OCI-LY1 (cell line): Measurements from ENCODE around the gene CRACDL.

Experiments used
- H2AFZ ChIP-seq: fragments of 200-600 bp; sonication (generic), shearing (Covaris generic); 2 replicates; pipeline ENCODE4 v1.6.0; 2014; ENCODE audit warnings: antibody characterized with exemption, mild to moderate bottlenecking, low read length
- H3F3A ChIP-seq: fragments of 200-600 bp; sonication (generic), shearing (Covaris generic); 2 replicates; pipeline ENCODE4 v1.6.0; 2014; ENCODE audit warnings: mild to moderate bottlenecking, antibody characterized with exemption, low read length, moderate library complexity; ENCODE audit not compliant: insufficient read depth
- H3K27ac ChIP-seq: fragments of 200-600 bp; sonication (generic); 2 replicates; pipeline ENCODE4 v1.5.1; 2014; ENCODE audit warnings: low read length, mixed run types, mild to moderate bottlenecking, low read depth; ENCODE audit not compliant: poor library complexity, severe bottlenecking
- H3K27me3 ChIP-seq: fragments of 200-600 bp; sonication (generic); 2 replicates; pipeline ENCODE4 v1.6.0; 2014; ENCODE audit warnings: antibody characterized with exemption, mild to moderate bottlenecking, low read length, moderate library complexity; ENCODE audit not compliant: insufficient read depth
- H3K36me3 ChIP-seq: fragments of 200-600 bp; sonication (generic); 2 replicates; pipeline ENCODE4 v1.6.1; 2014; ENCODE audit warnings: mild to moderate bottlenecking, antibody characterized with exemption, low read length, moderate library complexity, mixed read lengths; ENCODE audit not compliant: insufficient read depth
- H3K4me1 ChIP-seq: fragments of 200-600 bp; sonication (generic); 2 replicates; pipeline ENCODE4 v1.5.1; 2014; ENCODE audit warnings: mild to moderate bottlenecking, low read length, moderate library complexity; ENCODE audit not compliant: insufficient read depth, severe bottlenecking
- H3K4me2 ChIP-seq: fragments of 200-600 bp; sonication (generic), shearing (Covaris generic); 2 replicates; pipeline ENCODE4 v1.6.1; 2014; ENCODE audit warnings: low read length
- H3K4me3 ChIP-seq: fragments of 200-600 bp; sonication (generic); 2 replicates; pipeline ENCODE4 v1.5.1; 2014; ENCODE audit warnings: low read length, low read depth, mild to moderate bottlenecking, mixed read lengths; ENCODE audit not compliant: poor library complexity, severe bottlenecking
- H3K79me2 ChIP-seq: fragments of 200-600 bp; shearing (Covaris generic); 2 replicates; pipeline ENCODE4 v1.6.1; 2016; ENCODE audit warnings: mixed run types, low read length, mixed read lengths; ENCODE audit not compliant: insufficient read depth
- H3K9ac ChIP-seq: fragments of 200-600 bp; sonication (generic), shearing (Covaris generic); 2 replicates; pipeline ENCODE4 v1.6.1; 2014; ENCODE audit warnings: mild to moderate bottlenecking, low read length, mixed read lengths
- H3K9me2 ChIP-seq: fragments of 200-600 bp; sonication (generic), shearing (Covaris generic); 2 replicates; pipeline ENCODE4 v1.6.1; 2014; ENCODE audit warnings: low read depth, mild to moderate bottlenecking, low read length, mixed read lengths
- H3K9me3 ChIP-seq: fragments of 200-600 bp; shearing (Covaris generic); 2 replicates; pipeline ENCODE4 v1.6.1; 2014; ENCODE audit warnings: low read length, mixed read lengths
- H4K20me1 ChIP-seq: fragments of 200-600 bp; sonication (generic), shearing (Covaris generic); 2 replicates; pipeline ENCODE4 v1.6.0; 2016; ENCODE audit warnings: mild to moderate bottlenecking, low read length; ENCODE audit not compliant: insufficient read depth
- CTCF ChIP-seq: fragments of 200-600 bp; sonication (generic), shearing (Covaris generic); IDR thresholded peaks from 2 replicates; pipeline ENCODE4 v1.5.1; 2017; ENCODE audit warnings: mild to moderate bottlenecking, antibody characterized with exemption, low read length, moderate library complexity, mixed read lengths
- EZH2 ChIP-seq: fragments of 200-600 bp; sonication (generic), shearing (Covaris generic); IDR thresholded peaks from 2 replicates; pipeline ENCODE4 v1.8.0; 2017; ENCODE audit warnings: borderline replicate concordance, mixed run types, mild to moderate bottlenecking, antibody characterized with exemption, low read length, moderate library complexity, mixed read lengths

The CRACDL gene

GRCh38 chr2:98782570-98782969, 153.5 kb downstream of the CRACDL start:
- H3K9me2 ChIP-seq = no peaks in the 10 kb centered on the region
- H3K4me3 ChIP-seq = no peak overlapping the region
- no peaks in the 10 kb centered on the region for H3K4me1 ChIP-seq
- no peaks in the 10 kb centered on the region for H3K36me3 ChIP-seq
- TF ChIP-seq EZH2 = no peak
- no peak for TF ChIP-seq CTCF
- no peak overlapping the region for H3K9ac ChIP-seq
- no peaks in the 10 kb centered on the region for H4K20me1 ChIP-seq
- H2AFZ ChIP-seq = no peak overlapping the region
- no peak overlapping the region for H3K27ac ChIP-seq
- H3K9me3 ChIP-seq = peaks cover 3% of the 10 kb centered on the region; the same call in 1 of the 2 replicates
- H3K4me2 ChIP-seq = no peak overlapping the region
- H3K79me2 ChIP-seq = no peaks in the 10 kb centered on the region
- H3F3A ChIP-seq = no peaks in the 10 kb centered on the region
- no peaks in the 10 kb centered on the region for H3K27me3 ChIP-seq

GRCh38 chr2:98781822-98782221, 154.2 kb downstream of the CRACDL start:
- no peak overlapping the region for H3K27ac ChIP-seq
- no peak overlapping the region for H3K4me2 ChIP-seq
- H3K4me3 ChIP-seq = no peak overlapping the region
- no peaks in the 10 kb centered on the region for H3K36me3 ChIP-seq
- H2AFZ ChIP-seq = no peak overlapping the region
- no peaks in the 10 kb centered on the region for H3K9me2 ChIP-seq
- H3K9ac ChIP-seq = no peak overlapping the region
- no peaks in the 10 kb centered on the region for H3K27me3 ChIP-seq
- TF ChIP-seq CTCF = no peak
- no peak for TF ChIP-seq EZH2
- H3F3A ChIP-seq = no peaks in the 10 kb centered on the region
- no peaks in the 10 kb centered on the region for H4K20me1 ChIP-seq
- no peaks in the 10 kb centered on the region for H3K4me1 ChIP-seq
- peaks cover 3% of the 10 kb centered on the region; the same call in 1 of the 2 replicates for H3K9me3 ChIP-seq
- no peaks in the 10 kb centered on the region for H3K79me2 ChIP-seq

- no peaks in the 10 kb centered on the region for H3F3A ChIP-seq
- no peak overlapping the region for H3K27ac ChIP-seq
- H3K9ac ChIP-seq = no peak overlapping the region
- no peaks in the 10 kb centered on the region for H3K9me2 ChIP-seq
- H3K9me3 ChIP-seq = peaks cover 3% of the 10 kb centered on the region; the same call in 1 of the 2 replicates
- no peaks in the 10 kb centered on the region for H3K36me3 ChIP-seq
- no peak for TF ChIP-seq CTCF
- TF ChIP-seq EZH2 = no peak
- no peaks in the 10 kb centered on the region for H3K4me1 ChIP-seq
- no peak overlapping the region for H2AFZ ChIP-seq
- no peak overlapping the region for H3K4me3 ChIP-seq
- H3K4me2 ChIP-seq = no peak overlapping the region
- H3K27me3 ChIP-seq = no peaks in the 10 kb centered on the region; the same call in 1 of the 2 replicates
- no peaks in the 10 kb centered on the region for H3K79me2 ChIP-seq
- no peaks in the 10 kb centered on the region for H4K20me1 ChIP-seq
These were observed 157.1 kb downstream of the CRACDL start for GRCh38 chr2:98778741-98779483.
